ENCODE measurements around the gene ANXA2R.

- TF ChIP-seq, protein P1, sequence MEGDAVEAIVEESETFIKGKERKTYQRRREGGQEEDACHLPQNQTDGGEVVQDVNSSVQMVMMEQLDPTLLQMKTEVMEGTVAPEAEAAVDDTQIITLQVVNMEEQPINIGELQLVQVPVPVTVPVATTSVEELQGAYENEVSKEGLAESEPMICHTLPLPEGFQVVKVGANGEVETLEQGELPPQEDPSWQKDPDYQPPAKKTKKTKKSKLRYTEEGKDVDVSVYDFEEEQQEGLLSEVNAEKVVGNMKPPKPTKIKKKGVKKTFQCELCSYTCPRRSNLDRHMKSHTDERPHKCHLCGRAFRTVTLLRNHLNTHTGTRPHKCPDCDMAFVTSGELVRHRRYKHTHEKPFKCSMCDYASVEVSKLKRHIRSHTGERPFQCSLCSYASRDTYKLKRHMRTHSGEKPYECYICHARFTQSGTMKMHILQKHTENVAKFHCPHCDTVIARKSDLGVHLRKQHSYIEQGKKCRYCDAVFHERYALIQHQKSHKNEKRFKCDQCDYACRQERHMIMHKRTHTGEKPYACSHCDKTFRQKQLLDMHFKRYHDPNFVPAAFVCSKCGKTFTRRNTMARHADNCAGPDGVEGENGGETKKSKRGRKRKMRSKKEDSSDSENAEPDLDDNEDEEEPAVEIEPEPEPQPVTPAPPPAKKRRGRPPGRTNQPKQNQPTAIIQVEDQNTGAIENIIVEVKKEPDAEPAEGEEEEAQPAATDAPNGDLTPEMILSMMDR (IDR thresholded peaks at IDR 0.05; ENCODE audit: low read depth, low read length, missing input control), result no peak
- TF ChIP-seq SP1 (IDR thresholded peaks at IDR 0.05) (no peak), RAD21 (IDR thresholded peaks at IDR 0.05) (no peak), GABPA (IDR thresholded peaks at IDR 0.05 in 1 of 2, conservative IDR thresholded peaks at IDR 0.05 in 1 of 2) (no peak), RXRA (IDR thresholded peaks at IDR 0.05) (no peak), TAF1 (conservative IDR thresholded peaks at IDR 0.05) (no peak), JUND (IDR thresholded peaks at IDR 0.05) (no peak), FOXA1 (IDR thresholded peaks at IDR 0.05) (no peak)
- TF ChIP-seq, protein P2, sequence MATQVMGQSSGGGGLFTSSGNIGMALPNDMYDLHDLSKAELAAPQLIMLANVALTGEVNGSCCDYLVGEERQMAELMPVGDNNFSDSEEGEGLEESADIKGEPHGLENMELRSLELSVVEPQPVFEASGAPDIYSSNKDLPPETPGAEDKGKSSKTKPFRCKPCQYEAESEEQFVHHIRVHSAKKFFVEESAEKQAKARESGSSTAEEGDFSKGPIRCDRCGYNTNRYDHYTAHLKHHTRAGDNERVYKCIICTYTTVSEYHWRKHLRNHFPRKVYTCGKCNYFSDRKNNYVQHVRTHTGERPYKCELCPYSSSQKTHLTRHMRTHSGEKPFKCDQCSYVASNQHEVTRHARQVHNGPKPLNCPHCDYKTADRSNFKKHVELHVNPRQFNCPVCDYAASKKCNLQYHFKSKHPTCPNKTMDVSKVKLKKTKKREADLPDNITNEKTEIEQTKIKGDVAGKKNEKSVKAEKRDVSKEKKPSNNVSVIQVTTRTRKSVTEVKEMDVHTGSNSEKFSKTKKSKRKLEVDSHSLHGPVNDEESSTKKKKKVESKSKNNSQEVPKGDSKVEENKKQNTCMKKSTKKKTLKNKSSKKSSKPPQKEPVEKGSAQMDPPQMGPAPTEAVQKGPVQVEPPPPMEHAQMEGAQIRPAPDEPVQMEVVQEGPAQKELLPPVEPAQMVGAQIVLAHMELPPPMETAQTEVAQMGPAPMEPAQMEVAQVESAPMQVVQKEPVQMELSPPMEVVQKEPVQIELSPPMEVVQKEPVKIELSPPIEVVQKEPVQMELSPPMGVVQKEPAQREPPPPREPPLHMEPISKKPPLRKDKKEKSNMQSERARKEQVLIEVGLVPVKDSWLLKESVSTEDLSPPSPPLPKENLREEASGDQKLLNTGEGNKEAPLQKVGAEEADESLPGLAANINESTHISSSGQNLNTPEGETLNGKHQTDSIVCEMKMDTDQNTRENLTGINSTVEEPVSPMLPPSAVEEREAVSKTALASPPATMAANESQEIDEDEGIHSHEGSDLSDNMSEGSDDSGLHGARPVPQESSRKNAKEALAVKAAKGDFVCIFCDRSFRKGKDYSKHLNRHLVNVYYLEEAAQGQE (IDR thresholded peaks at IDR 0.05), result no peak
- TF ChIP-seq, protein P3, sequence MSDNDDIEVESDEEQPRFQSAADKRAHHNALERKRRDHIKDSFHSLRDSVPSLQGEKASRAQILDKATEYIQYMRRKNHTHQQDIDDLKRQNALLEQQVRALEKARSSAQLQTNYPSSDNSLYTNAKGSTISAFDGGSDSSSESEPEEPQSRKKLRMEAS (IDR thresholded peaks at IDR 0.05), result no peak
These were observed 5.5 kb downstream of the ANXA2R start for GRCh38 chr5:43034591-43034968.

Measured in liver (tissue), 3 donors.